MCF 10A (cell line): ENCODE measurements around the gene MARK4. TPM values are rescaled to one million over a fixed set of nuclear protein-coding genes. Genes with fewer than 3 reads are reported as not detected.

Experiments
- BruUV-seq: library from RNA; stranded (reverse); fragments of 400-500 nt; replicated peaks from 2 replicates; lab custom pipeline; 2021; lab: Mats Ljungman, UMichigan
- CTCF ChIA-PET: fragments of 300-600 bp; sonication (Branson Sonifier 250); formaldehyde crosslinking; extraction: SDS; loops from one replicate; lab custom pipeline; 2021; ENCODE audit warnings: antibody characterized with exemption, inconsistent platforms; lab: Yijun Ruan, JAX
- POLR2A ChIA-PET: fragments of 300-600, 350-650 bp; sonication (Branson Sonifier 250); formaldehyde crosslinking; extraction: SDS; loops from one replicate; lab custom pipeline; 2020; ENCODE audit warnings: antibody characterized with exemption, inconsistent platforms; lab: Yijun Ruan, JAX
- DNase-seq: peaks from one replicate; pipeline ENCODE4 v3.0.0-alpha.2; 2018; ENCODE audit not compliant: unreplicated experiment
- H3K27ac Mint-ChIP-seq: one replicate; pipeline ENCODE4 v1.8.0; 2022; ENCODE audit warnings: mild to moderate bottlenecking, low read depth, mixed read lengths; ENCODE audit not compliant: unreplicated experiment
- H3K27me3 Mint-ChIP-seq: one replicate; pipeline ENCODE4 v1.8.0; 2022; ENCODE audit warnings: mixed read lengths; ENCODE audit not compliant: insufficient read depth, unreplicated experiment
- H3K36me3 Mint-ChIP-seq: one replicate; pipeline ENCODE4 v1.8.0; 2022; ENCODE audit warnings: mild to moderate bottlenecking, moderate library complexity, mixed read lengths; ENCODE audit not compliant: insufficient read depth, unreplicated experiment
- H3K4me1 Mint-ChIP-seq: one replicate; pipeline ENCODE4 v1.8.0; 2022; ENCODE audit warnings: mixed read lengths; ENCODE audit not compliant: insufficient read depth, unreplicated experiment
- H3K4me3 Mint-ChIP-seq: one replicate; pipeline ENCODE4 v1.8.0; 2022; ENCODE audit warnings: mild to moderate bottlenecking, moderate library complexity, mixed read lengths; ENCODE audit not compliant: unreplicated experiment
- H3K9me3 Mint-ChIP-seq: one replicate; pipeline ENCODE4 v1.8.0; 2022; ENCODE audit warnings: mixed read lengths; ENCODE audit not compliant: unreplicated experiment
- intact Hi-C: fragments of 100-400 bp; cut with micrococcal nuclease; formaldehyde crosslinking; loops from 2 replicates; pipeline ENCODE4 v1.14.1; 2022
- total RNA-seq: library from RNA; stranded (reverse); gene quantifications from 2 replicates; pipeline ENCODE4 v1.2.3, GENCODE V29; 2022
- TF ChIP-seq, protein P1 (sequence below): fragments of 200-600 bp; IDR thresholded peaks from one replicate; pipeline ENCODE4 v1.8.0; 2022; ENCODE audit warnings: antibody characterized with exemption, mild to moderate bottlenecking; ENCODE audit not compliant: unreplicated experiment

MARK4 gene
- total RNA-seq, 1 experiment from 2014 or later, result 22.4 TPM

DNA sequence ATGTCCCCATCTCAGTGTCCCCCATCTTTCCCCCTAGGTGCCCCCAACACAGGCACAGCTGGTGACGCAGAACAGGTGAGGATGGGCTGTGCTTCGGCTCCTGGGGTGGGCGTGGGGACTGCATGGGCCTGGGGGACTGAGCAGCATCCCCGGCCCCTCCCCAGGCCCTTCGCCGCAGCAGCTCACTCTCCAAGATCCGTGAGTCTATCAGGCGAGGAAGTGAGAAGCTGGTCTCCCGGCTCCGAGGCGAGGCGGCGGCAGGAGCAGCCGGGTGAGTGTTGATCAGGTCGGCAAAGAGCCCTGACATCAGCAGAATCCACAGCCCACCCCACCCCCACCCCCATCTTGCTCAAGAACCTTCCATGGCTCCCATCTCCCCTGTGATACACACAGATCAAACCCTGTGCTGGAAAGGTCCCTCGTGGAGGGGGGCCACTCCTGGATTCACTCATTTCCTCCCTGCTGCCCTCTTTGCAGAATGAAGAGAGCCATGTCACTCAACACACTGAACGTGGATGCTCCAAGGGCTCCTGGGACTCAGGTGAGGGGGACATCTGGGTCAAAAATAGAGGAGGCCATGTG is 99.5 kb downstream of the MARK4 start:
- intact Hi-C loops, result no loop called here
- no peaks in the 10 kb centered on the region for H3K9me3 Mint-ChIP-seq
- ChIA-PET POLR2A (no interaction called here), CTCF (interaction anchor here (0.6 to 1.4 kb wide), 2 partner anchors 12 to 119 kb away, joined by 3 to 10 read pairs; no protein-coding TSS in a partner anchor)
- H3K4me1 Mint-ChIP-seq, result no peaks in the 10 kb centered on the region
- H3K36me3 Mint-ChIP-seq, result peaks cover 19% of the 10 kb centered on the region
- H3K27me3 Mint-ChIP-seq, result no peaks in the 10 kb centered on the region
- H3K27ac Mint-ChIP-seq, result no peak overlapping the region
- no peak overlapping the region for H3K4me3 Mint-ChIP-seq
- TF ChIP-seq, protein P1, sequence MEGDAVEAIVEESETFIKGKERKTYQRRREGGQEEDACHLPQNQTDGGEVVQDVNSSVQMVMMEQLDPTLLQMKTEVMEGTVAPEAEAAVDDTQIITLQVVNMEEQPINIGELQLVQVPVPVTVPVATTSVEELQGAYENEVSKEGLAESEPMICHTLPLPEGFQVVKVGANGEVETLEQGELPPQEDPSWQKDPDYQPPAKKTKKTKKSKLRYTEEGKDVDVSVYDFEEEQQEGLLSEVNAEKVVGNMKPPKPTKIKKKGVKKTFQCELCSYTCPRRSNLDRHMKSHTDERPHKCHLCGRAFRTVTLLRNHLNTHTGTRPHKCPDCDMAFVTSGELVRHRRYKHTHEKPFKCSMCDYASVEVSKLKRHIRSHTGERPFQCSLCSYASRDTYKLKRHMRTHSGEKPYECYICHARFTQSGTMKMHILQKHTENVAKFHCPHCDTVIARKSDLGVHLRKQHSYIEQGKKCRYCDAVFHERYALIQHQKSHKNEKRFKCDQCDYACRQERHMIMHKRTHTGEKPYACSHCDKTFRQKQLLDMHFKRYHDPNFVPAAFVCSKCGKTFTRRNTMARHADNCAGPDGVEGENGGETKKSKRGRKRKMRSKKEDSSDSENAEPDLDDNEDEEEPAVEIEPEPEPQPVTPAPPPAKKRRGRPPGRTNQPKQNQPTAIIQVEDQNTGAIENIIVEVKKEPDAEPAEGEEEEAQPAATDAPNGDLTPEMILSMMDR, result no peak
- no peak for DNase-seq
- no TSS peak for BruUV-seq

DNA sequence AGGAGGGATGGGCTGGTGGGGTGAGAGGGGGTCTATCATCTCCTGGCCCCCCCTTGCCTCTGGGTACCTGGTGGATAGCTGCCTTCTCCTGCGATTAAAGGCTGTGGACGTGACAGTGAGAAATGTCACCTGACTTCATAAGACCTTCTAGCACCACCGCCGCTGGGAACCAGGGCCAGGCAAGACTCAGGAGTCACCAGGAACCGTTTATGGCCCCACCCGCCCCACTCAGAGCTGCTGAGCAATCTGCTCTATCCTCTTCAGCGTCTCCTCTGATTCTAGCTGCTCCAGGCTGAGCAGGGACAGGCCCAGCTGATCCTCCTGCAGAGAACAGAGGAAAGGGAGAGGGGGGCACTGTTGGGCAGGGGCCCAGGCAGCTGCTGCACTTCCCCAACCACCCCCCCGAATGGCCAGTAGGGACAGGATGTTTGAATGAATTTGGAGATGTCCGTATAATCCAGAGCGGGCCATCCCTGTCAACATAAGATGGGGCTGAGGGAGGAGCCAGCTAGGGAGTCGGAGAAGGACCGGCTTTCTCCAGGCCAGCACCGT is 100.4 kb downstream of the MARK4 start:
- peaks cover 19% of the 10 kb centered on the region for H3K36me3 Mint-ChIP-seq
- POLR2A ChIA-PET, result interaction anchor here (0.7 kb wide), 1 partner anchor 127 kb away, joined by 3 read pairs; no protein-coding TSS in a partner anchor
- no peaks in the 10 kb centered on the region for H3K9me3 Mint-ChIP-seq
- CTCF ChIA-PET, result interaction anchor here (0.5 to 0.7 kb wide), 2 partner anchors 25 to 292 kb away, joined by 3 read pairs; no protein-coding TSS in a partner anchor
- BruUV-seq, result no TSS peak
- H3K27me3 Mint-ChIP-seq, result no peaks in the 10 kb centered on the region
- no peak overlapping the region for H3K4me3 Mint-ChIP-seq
- intact Hi-C loops, result no loop called here
- H3K27ac Mint-ChIP-seq, result no peak overlapping the region
- no peak for DNase-seq
- TF ChIP-seq, protein P1, result no peak
- H3K4me1 Mint-ChIP-seq, result no peaks in the 10 kb centered on the region

DNA sequence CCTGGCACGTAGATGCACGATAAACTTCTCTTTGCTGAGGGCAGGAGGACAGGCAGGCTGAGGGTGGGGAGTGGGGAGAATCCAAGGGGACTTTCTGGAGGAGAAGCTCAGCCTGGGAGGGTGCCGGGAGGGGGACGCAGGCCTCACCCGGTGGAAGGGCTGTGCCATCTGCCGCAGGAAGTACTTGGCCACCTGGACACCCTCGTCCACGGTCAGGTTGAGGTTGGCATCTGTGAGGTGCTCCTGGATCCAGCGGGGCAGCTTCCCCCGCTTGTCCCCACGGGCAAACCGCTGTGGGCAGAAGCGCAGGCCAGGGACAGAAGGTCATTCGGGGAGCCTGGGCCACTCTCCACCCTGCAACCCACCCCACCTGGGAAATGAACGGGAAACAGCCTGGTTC is 101.0 kb downstream of the MARK4 start:
- POLR2A ChIA-PET, result interaction anchor here (0.7 kb wide), 1 partner anchor 126 kb away, joined by 3 read pairs; no protein-coding TSS in a partner anchor
- CTCF ChIA-PET, result interaction anchor here (0.7 to 1.3 kb wide), 2 partner anchors 16 to 292 kb away, joined by 3 to 6 read pairs; no protein-coding TSS in a partner anchor
- H3K4me1 Mint-ChIP-seq, result no peaks in the 10 kb centered on the region
- intact Hi-C loops, result no loop called here
- no peak overlapping the region for H3K4me3 Mint-ChIP-seq
- peaks cover 19% of the 10 kb centered on the region for H3K36me3 Mint-ChIP-seq
- no peak overlapping the region for H3K27ac Mint-ChIP-seq
- no peaks in the 10 kb centered on the region for H3K27me3 Mint-ChIP-seq
- no peak for DNase-seq
- H3K9me3 Mint-ChIP-seq, result no peaks in the 10 kb centered on the region
- TF ChIP-seq, protein P1, result no peak
- BruUV-seq, result no TSS peak

DNA sequence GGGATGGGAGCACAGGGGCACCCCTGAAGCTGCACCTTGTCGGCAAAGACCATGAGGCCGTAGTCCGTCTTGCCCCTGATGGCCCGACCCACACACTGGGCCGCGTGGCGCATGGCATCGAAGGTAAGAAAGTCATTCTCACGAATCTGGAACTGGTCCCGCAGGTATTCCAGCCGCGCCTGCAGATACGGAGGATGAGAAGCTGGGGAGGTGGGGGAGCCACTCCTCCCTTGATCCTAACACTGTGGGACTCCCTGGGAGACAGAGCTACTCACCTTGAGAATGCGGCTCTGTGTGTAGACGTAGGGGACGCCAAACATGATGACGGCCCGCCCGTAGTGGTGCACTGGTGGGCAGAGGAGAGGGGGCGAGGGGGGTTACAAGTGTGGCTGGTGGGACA is 101.4 kb downstream of the MARK4 start:
- H3K9me3 Mint-ChIP-seq, result no peaks in the 10 kb centered on the region
- no peaks in the 10 kb centered on the region for H3K27me3 Mint-ChIP-seq
- DNase-seq, result no peak
- H3K36me3 Mint-ChIP-seq, result peaks cover 19% of the 10 kb centered on the region
- POLR2A ChIA-PET, result no interaction called here
- H3K4me1 Mint-ChIP-seq, result no peaks in the 10 kb centered on the region
- CTCF ChIA-PET, result interaction anchor here (1.3 kb wide), 1 partner anchor 16 kb away, joined by 6 read pairs; no protein-coding TSS in a partner anchor
- no peak overlapping the region for H3K4me3 Mint-ChIP-seq
- H3K27ac Mint-ChIP-seq, result no peak overlapping the region
- TF ChIP-seq, protein P1, result no peak
- intact Hi-C loops, result no loop called here
- BruUV-seq, result no TSS peak
